OCI-LY3 (cell line): Measurements from ENCODE around the gene ITFG1.

ENCODE experiments used
- H2AFZ ChIP-seq: fragments of 200-600, 300-600 bp; shearing (Covaris generic); 2 replicates; pipeline ENCODE4 v1.6.0; 2014; ENCODE audit warnings: antibody characterized with exemption, low read depth, low read length
- H3K27ac ChIP-seq: fragments of 200-600, 300-600 bp; sonication (generic); 2 replicates; pipeline ENCODE4 v1.5.1; 2014; ENCODE audit warnings: mild to moderate bottlenecking, low read length, moderate library complexity, mixed read lengths
- H3K27me3 ChIP-seq: fragments of 200-600, 300-600 bp; sonication (generic); 2 replicates; pipeline ENCODE4 v1.6.1; 2014; ENCODE audit warnings: low read depth, low read length, mixed read lengths
- H3K36me3 ChIP-seq: fragments of 200-600, 300-600 bp; sonication (generic); replicated peaks from 2 replicates; pipeline ENCODE3; 2014; ENCODE audit warnings: low read depth, low read length, mixed read lengths
- H3K4me1 ChIP-seq: fragments of 300-600, 200-600 bp; sonication (generic); 2 replicates; pipeline ENCODE4 v1.6.1; 2014; ENCODE audit warnings: low read length, mixed read lengths
- H3K4me2 ChIP-seq: fragments of 200-600, 300-600 bp; sonication (generic); 2 replicates; pipeline ENCODE4 v1.6.1; 2014; ENCODE audit warnings: low read length, mixed read lengths
- H3K4me3 ChIP-seq: fragments of 300-600, 200-600 bp; sonication (generic); 2 replicates; pipeline ENCODE4 v1.5.1; 2014; ENCODE audit warnings: antibody characterized with exemption, mild to moderate bottlenecking, low read length, moderate library complexity
- H3K79me2 ChIP-seq: fragments of 300-600, 200-600 bp; shearing (Covaris generic); 2 replicates; pipeline ENCODE4 v1.6.1; 2014; ENCODE audit warnings: mild to moderate bottlenecking, low read length, mixed read lengths
- H3K9ac ChIP-seq: fragments of 300-600, 200-600 bp; shearing (Covaris generic); 2 replicates; pipeline ENCODE4 v1.6.0; 2014; ENCODE audit warnings: mild to moderate bottlenecking, low read length, moderate library complexity
- H3K9me3 ChIP-seq: fragments of 200-600, 300-600 bp; shearing (Covaris generic); 2 replicates; pipeline ENCODE4 v1.6.1; 2014; ENCODE audit warnings: low read length, mixed read lengths; ENCODE audit not compliant: insufficient read depth
- H4K20me1 ChIP-seq: fragments of 200-600, 300-600 bp; sonication (generic); 2 replicates; pipeline ENCODE4 v1.6.1; 2016; ENCODE audit warnings: low read length, mixed read lengths; ENCODE audit not compliant: insufficient read depth
- CTCF ChIP-seq: fragments of 200-600, 300-600 bp; sonication (generic); IDR thresholded peaks from 2 replicates; pipeline ENCODE4 v1.5.1; 2014; ENCODE audit warnings: antibody characterized with exemption, low read length, low read depth
- EZH2phosphoT487 ChIP-seq: fragments of 200-600 bp; shearing (Covaris generic); IDR thresholded peaks from 2 replicates; pipeline ENCODE4 v1.6.1; 2018; ENCODE audit warnings: antibody characterized with exemption, mixed run types, low read depth

Gene ITFG1

DNA sequence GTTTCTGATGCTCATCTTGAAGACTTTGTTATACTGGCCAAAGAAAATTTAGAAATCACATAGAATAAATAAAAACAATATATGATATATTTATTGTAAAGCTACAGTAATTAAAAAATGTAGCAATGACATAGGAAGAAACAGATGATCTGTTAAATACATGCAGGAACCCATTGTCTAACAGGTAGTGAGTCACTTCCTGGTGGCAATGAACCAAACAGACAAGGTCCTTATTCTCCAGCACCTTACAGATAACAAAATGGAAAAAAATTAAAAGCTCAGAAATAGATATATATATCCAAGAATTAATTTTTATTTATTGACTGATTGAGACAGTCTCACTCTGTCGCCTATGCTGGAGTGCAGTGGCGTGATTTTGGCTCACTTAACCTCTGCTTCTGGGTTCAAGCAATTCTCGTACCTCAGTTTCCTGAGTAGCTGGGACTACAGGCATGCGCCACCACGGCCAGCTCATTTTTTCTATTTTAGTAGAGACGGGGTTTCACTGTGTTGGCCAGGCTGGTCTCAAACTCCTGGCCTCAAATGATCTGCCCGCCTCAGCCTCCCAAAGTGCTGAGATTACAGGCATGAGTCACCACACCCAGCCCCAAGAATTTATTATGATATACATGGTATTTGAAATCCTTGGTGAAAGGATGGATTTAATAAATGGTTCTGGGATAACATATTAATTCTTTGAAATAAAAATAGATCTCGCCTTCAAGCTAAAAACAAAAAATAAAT, 324.6 kb downstream of the ITFG1 start:
- Histone ChIP-seq H3K27me3 (peaks cover 5% of the 10 kb centered on the region; the same call in 1 of the 2 replicates), H3K27ac (no peak overlapping the region), H2AFZ (no peak overlapping the region), H3K79me2 (no peaks in the 10 kb centered on the region), H3K4me2 (no peak overlapping the region), H3K9me3 (no peaks in the 10 kb centered on the region), H4K20me1 (no peaks in the 10 kb centered on the region), H3K4me3 (no peak overlapping the region), H3K9ac (no peak overlapping the region), H3K4me1 (no peaks in the 10 kb centered on the region), H3K36me3 (no peaks in the 10 kb centered on the region)
- TF ChIP-seq CTCF (no peak), EZH2phosphoT487 (no peak)

GRCh38 chr16:47134550-47134949, 326.3 kb downstream of the ITFG1 start:
- Histone ChIP-seq H3K4me2 (no peak overlapping the region), H3K9me3 (no peaks in the 10 kb centered on the region), H4K20me1 (no peaks in the 10 kb centered on the region), H3K27ac (no peak overlapping the region), H3K4me1 (no peaks in the 10 kb centered on the region), H2AFZ (no peak overlapping the region), H3K4me3 (no peak overlapping the region), H3K79me2 (no peaks in the 10 kb centered on the region), H3K36me3 (no peaks in the 10 kb centered on the region), H3K9ac (no peak overlapping the region), H3K27me3 (no peaks in the 10 kb centered on the region)
- TF ChIP-seq EZH2phosphoT487: no peak
- no peak for TF ChIP-seq CTCF

- no peak overlapping the region for H2AFZ ChIP-seq
- H3K4me3 ChIP-seq: no peak overlapping the region
- no peak overlapping the region for H3K27ac ChIP-seq
- H3K79me2 ChIP-seq: no peaks in the 10 kb centered on the region
- H3K4me1 ChIP-seq: no peaks in the 10 kb centered on the region
- H3K27me3 ChIP-seq: no peaks in the 10 kb centered on the region
- no peaks in the 10 kb centered on the region for H3K36me3 ChIP-seq
- no peak overlapping the region for H3K9ac ChIP-seq
- TF ChIP-seq EZH2phosphoT487 (no peak), CTCF (peak; percentile 25)
- no peak overlapping the region for H3K4me2 ChIP-seq
- H3K9me3 ChIP-seq: no peaks in the 10 kb centered on the region
- no peaks in the 10 kb centered on the region for H4K20me1 ChIP-seq
Measured at GRCh38 chr16:47132308-47132707, 328.6 kb downstream of the ITFG1 start.

GRCh38 chr16:47129755-47130435, 331.0 kb downstream of the ITFG1 start:
- 0 out of 2 replicates have a peak, but pooled peaks cover 5% of the 10 kb centered on the region for H3K27me3 ChIP-seq
- H3K4me3 ChIP-seq: no peak overlapping the region
- H3K36me3 ChIP-seq: no peaks in the 10 kb centered on the region
- no peak overlapping the region for H3K9ac ChIP-seq
- no peak overlapping the region for H3K27ac ChIP-seq
- H3K4me1 ChIP-seq: peaks cover 6% of the 10 kb centered on the region; the same call in 1 of the 2 replicates
- no peaks in the 10 kb centered on the region for H3K9me3 ChIP-seq
- no peak for TF ChIP-seq CTCF
- no peak for TF ChIP-seq EZH2phosphoT487
- no peak overlapping the region for H3K4me2 ChIP-seq
- 0 out of 2 replicates have a peak overlapping the region, but pooled peaks have one; percentile 36 for H2AFZ ChIP-seq
- no peaks in the 10 kb centered on the region for H4K20me1 ChIP-seq
- no peaks in the 10 kb centered on the region for H3K79me2 ChIP-seq
